Epidermal melanocyte (primary cell): Measurements from ENCODE around the gene DSG1.
"Not testable (repeated sequence)": the region's sequence is repeated elsewhere in the genome, so short reads cannot be mapped to it uniquely, and the experiment has no call there.

ENCODE experiments used
- DNase-seq: peaks from one replicate; pipeline ENCODE4 v3.0.0; 2011; ENCODE audit warnings: low spot score; ENCODE audit not compliant: insufficient read length

DSG1 gene

DNA sequence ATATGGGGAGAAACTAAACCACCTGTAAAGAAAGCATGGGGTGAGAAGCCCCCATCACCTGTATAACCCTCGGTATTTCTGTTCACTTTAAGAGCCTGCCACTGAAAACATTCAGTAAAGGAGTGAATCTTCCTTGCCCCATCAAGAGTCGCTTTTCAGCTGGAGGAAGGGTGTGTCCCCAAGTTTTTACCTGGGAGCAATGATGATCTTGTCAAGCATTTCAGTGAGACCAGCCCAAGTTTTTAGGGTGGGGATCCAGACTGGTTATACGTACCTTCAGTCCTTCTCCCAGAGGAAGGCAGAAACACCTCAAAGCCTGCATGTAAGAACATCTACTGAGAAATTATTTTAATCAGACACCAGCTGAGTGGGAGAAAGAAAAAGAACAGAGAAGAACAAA, at the start of gene DSG1:
TSS of gene DSG1 (plus strand) at position 301 of the 400 bp plus-strand sequence. CDS start 141 bp downstream, outside the sequence.
- no peak for DNase-seq

- no peak for DNase-seq
Measured at GRCh38 chr18:31268985-31269406, 49.0 kb upstream of the DSG1 start.

DNA sequence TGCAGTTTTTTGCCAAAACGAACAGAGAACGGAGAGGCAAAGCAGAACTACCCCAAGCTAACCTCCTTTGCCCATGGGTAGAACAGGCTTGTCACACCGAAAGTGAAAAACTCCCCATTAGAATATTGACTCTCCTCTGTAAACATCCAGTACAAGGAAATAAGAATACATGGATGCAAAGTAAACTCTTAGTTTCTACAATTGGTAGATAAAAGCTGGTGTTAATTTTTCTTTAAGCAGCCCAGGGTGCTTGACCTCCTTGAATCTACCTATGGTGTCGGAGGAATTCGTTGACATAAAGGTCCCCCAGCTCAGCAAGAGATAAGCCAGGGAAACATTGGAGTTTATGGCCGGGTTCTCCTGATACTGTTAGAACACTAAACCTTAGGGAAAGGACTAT, 48.4 kb upstream of the DSG1 start:
- no peak for DNase-seq

- DNase-seq: no peak
Measured at GRCh38 chr18:31270578-31270977, 47.4 kb upstream of the DSG1 start.

GRCh38 chr18:31273812-31274527, 44.0 kb upstream of the DSG1 start:
- no peak for DNase-seq

- no peak for DNase-seq
Measured at GRCh38 chr18:31274931-31275330, 43.0 kb upstream of the DSG1 start.

- DNase-seq: no peak
Measured at GRCh38 chr18:31275722-31276463, 42.1 kb upstream of the DSG1 start.

DNA sequence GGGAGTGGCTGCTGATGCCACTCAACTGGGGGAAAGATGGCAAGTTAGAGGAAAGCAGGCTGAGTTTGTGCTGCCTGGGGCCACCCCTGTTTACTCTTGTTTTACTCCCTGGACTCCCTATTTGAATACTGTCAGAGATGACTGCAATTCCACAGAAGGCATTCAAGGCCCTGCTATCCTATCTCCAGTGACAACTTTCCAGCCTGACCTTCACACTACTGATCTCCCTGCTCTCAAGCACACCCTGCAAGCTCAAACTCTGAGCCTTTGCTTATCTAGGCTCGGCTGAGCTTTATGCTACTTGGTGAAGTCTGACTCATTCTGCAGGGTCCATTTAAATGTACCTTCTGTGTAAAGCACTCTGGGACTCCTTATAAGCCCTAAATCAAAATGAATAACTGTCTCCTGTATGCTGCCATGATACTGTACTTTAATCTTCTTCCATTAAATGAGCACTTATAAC, 39.3 kb upstream of the DSG1 start:
- no peak for DNase-seq

- DNase-seq: no peak
Measured at GRCh38 chr18:31280502-31280901, 37.5 kb upstream of the DSG1 start.

GRCh38 chr18:31281437-31281836, 36.5 kb upstream of the DSG1 start:
- no peak for DNase-seq

- not testable (repeated sequence) for DNase-seq
Measured at GRCh38 chr18:31289446-31289845, 28.5 kb upstream of the DSG1 start.

DNA sequence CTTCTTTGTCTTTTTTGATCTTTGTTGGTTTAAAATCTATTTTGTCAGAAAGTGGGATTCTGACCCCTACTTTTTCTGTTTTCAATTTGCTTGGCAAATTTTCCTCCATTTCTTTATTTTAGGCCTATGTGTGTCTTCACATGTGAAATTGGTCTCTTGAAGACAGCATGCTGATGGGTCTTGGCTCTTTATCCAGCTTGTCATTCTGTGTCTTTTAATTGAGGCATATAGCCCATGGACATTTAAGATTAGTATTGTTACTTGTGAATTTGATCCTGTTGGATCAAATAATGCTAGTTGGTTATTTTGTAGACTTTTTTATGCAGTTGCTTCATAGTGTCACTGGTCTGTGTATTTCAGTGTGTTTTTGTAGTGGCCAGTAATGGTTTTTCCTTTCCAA, 26.3 kb upstream of the DSG1 start:
- no peak for DNase-seq

GRCh38 chr18:31294199-31294747, 23.7 kb upstream of the DSG1 start:
- DNase-seq: no peak

GRCh38 chr18:31297248-31297647, 20.7 kb upstream of the DSG1 start:
- no peak for DNase-seq

GRCh38 chr18:31301201-31301655, 16.7 kb upstream of the DSG1 start:
- DNase-seq: no peak

DNA sequence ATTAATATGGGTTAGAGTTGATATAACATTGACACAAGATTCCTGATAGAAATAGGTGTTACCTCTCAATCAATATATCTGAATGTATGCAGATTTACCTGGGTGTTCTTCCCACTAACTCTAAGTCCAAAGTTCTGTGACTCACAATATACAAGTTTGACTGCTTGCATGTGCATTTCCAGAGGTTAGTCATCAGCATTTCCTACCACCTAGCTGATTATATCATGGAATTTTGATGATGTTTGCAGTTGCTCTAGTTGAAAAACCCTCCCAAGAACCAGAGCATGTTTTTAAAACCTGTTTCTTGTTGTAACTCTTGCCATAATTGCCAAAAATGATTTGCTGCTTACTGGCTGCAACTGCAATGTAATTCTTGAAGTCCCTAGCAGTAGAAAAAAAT, 15.0 kb upstream of the DSG1 start:
- DNase-seq: no peak

DNA sequence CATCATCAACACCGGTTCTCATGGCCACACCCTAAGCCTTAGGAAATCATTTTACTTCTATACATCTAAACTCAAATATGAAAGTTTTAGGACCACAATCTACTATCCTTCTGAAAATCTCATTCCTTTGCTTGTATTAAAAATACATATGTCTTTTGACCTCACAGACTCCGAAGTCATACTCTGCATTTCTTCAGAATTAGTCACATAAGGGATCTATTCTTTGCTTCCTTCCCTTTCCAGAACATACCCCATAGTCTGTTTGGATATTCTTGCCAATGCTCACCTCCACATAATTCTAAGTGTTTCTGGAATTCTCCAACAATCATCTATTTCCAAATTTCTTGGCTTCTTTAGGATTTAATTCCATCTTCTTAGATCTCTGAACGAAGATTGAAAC, 14.2 kb upstream of the DSG1 start:
- no peak for DNase-seq

DNA sequence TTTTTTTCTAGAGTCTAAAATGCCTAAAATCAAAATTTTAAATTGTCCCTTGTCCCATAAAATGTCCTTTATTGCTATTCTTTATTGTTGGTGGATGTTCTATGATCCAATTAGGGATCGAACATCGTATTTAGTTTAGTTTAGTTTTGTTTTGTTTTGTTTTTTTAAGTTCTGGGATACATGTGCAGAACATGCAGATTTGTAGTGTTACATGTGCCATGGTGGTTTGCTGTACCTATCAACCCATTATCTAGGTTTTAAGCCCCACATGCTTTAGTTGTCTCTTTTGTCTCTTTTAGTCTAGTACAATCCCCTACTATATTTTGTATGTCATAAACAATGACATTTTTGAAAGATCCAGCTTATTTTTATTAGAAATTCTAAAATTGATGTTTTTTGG, 8.8 kb upstream of the DSG1 start:
- DNase-seq: no peak

- DNase-seq: no peak
Measured at GRCh38 chr18:31316974-31317373, 986 bp upstream of the DSG1 start.

GRCh38 chr18:31321719-31322118, 3.8 kb downstream of the DSG1 start:
- no peak for DNase-seq

- no peak for DNase-seq
Measured at GRCh38 chr18:31325051-31325450, 7.1 kb downstream of the DSG1 start.

- DNase-seq: no peak
Measured at GRCh38 chr18:31329787-31330438, 12.0 kb downstream of the DSG1 start.
